ENCODE results near the gene CEP85L.

- TF ChIP-seq, protein P1, sequence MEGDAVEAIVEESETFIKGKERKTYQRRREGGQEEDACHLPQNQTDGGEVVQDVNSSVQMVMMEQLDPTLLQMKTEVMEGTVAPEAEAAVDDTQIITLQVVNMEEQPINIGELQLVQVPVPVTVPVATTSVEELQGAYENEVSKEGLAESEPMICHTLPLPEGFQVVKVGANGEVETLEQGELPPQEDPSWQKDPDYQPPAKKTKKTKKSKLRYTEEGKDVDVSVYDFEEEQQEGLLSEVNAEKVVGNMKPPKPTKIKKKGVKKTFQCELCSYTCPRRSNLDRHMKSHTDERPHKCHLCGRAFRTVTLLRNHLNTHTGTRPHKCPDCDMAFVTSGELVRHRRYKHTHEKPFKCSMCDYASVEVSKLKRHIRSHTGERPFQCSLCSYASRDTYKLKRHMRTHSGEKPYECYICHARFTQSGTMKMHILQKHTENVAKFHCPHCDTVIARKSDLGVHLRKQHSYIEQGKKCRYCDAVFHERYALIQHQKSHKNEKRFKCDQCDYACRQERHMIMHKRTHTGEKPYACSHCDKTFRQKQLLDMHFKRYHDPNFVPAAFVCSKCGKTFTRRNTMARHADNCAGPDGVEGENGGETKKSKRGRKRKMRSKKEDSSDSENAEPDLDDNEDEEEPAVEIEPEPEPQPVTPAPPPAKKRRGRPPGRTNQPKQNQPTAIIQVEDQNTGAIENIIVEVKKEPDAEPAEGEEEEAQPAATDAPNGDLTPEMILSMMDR (IDR thresholded peaks at IDR 0.05; ENCODE audit: borderline replicate concordance, extremely low read depth, low read length, poor library complexity, severe bottlenecking): no peak
- no peak for TF ChIP-seq EZH2 (IDR thresholded peaks at IDR 0.05; ENCODE audit: borderline replicate concordance, low read depth, low read length, severe bottlenecking)
Measured at GRCh38 chr6:118507636-118508035, 143.8 kb downstream of the CEP85L start.
